HCT116 (cell line): Measurements from ENCODE around the gene METTL25B. TPM values are rescaled to one million over a fixed set of nuclear protein-coding genes. Genes with fewer than 3 reads are reported as not detected.
A peak's percentile ranks its signal among the peaks of the same experiment; 100 is the strongest.

Experiments
- ATAC-seq: fragments of 200-7000 bp; cut with Tn5 transposase; 2 replicates; pipeline ENCODE4 v1.9.1; 2020; ENCODE audit warnings: mild to moderate bottlenecking, moderate library complexity
- BruUV-seq: library from RNA; stranded (reverse); fragments of 400-500 nt; replicated peaks from 2 replicates; lab custom pipeline; 2021; lab: Mats Ljungman, UMichigan
- CTCF ChIA-PET: fragments of 300-600 bp; sonication (Branson Sonifier 250); formaldehyde crosslinking; loops from one replicate; lab custom pipeline; 2021; ENCODE audit warnings: antibody characterized with exemption; lab: Charles Lee
- POLR2A ChIA-PET: fragments of 300-600, 350-600 bp; sonication (Branson Sonifier 250); formaldehyde crosslinking; loops from one replicate; lab custom pipeline; 2021; ENCODE audit warnings: antibody characterized with exemption; lab: Charles Lee
- RAD21 ChIA-PET, 2 experiments: fragments of 300-600 bp; sonication (Branson Sonifier 250); formaldehyde crosslinking; loops; one replicate each; lab custom pipeline; 2023; ENCODE audit warnings: low total read pairs in 2 of 2; ENCODE audit not compliant: uncharacterized antibody in 2 of 2, unreplicated experiment in 2 of 2, low non-redundant PET in 1 of 2; lab: Charles Lee
- DNase-seq: peaks from one replicate; pipeline ENCODE4 v3.0.0-alpha.2; 2010; ENCODE audit warnings: low read depth, low spot score
- H2AFZ ChIP-seq: fragments of 200-600 bp; shearing (Covaris generic), sonication (generic); 2 replicates; pipeline ENCODE4 v1.6.1; 2017; ENCODE audit warnings: low read depth, mixed run types, mixed read lengths, antibody characterized with exemption, low read length; ENCODE audit not compliant: poor library complexity, severe bottlenecking
- H3K27ac ChIP-seq: 2 replicates; pipeline ENCODE4 v1.5.1; 2012; ENCODE audit warnings: low read depth, low read length
- H3K27me3 ChIP-seq: fragments of 200-600 bp; sonication (generic); 2 replicates; pipeline ENCODE4 v1.6.1; 2016; ENCODE audit warnings: mixed run types, low read length, mixed read lengths; ENCODE audit not compliant: insufficient read depth
- H3K36me3 ChIP-seq, 2 experiments: fragments of 200-500 bp in 1 of 2; fragments of 200-600 bp in 1 of 2; sonication (Bioruptor generic) in 1 of 2; sonication (generic) in 1 of 2; 2 replicates each; pipeline versions ENCODE4 v1.5.1 to v1.6.1; 2014 to 2016; ENCODE audit warnings: low read length in 2 of 2, inconsistent platforms in 1 of 2, mixed read lengths in 1 of 2, mixed run types in 1 of 2; ENCODE audit not compliant: insufficient read depth in 2 of 2, control insufficient read depth in 1 of 2
- H3K4me1 ChIP-seq, 2 experiments: fragments of 200-600 bp in 1 of 2; sonication (generic) in 1 of 2; 2 replicates each; pipeline versions ENCODE4 v1.5.1 to v1.6.1; 2012 to 2017; ENCODE audit warnings: low read length in 2 of 2, inconsistent platforms in 1 of 2, mild to moderate bottlenecking in 1 of 2, mixed read lengths in 1 of 2, mixed run types in 1 of 2, moderate library complexity in 1 of 2; ENCODE audit not compliant: insufficient read depth in 2 of 2, control insufficient read depth in 1 of 2
- H3K4me2 ChIP-seq: fragments of 200-600 bp; sonication (generic); 2 replicates; pipeline ENCODE4 v1.6.1; 2017; ENCODE audit warnings: mixed run types, low read length, mixed read lengths
- H3K4me3 ChIP-seq, 2 experiments: fragments of 200-600 bp in 1 of 2; sonication (generic) in 1 of 2; replicated peaks in 1 of 2; 2 replicates each; pipeline ENCODE4 v1.5.1; 2011 to 2016; ENCODE audit warnings: low read length in 2 of 2, control low read depth in 1 of 2, low read depth in 1 of 2, mild to moderate bottlenecking in 1 of 2, mixed read lengths in 1 of 2, mixed run types in 1 of 2
- H3K79me2 ChIP-seq: fragments of 200-600 bp; sonication (generic); 2 replicates; pipeline ENCODE4 v1.6.1; 2017; ENCODE audit warnings: mild to moderate bottlenecking, mixed run types, low read length, moderate library complexity, mixed read lengths; ENCODE audit not compliant: insufficient read depth
- H3K9ac ChIP-seq: fragments of 200-600 bp; sonication (generic); 2 replicates; pipeline ENCODE4 v1.6.1; 2016; ENCODE audit warnings: low read length, mixed read lengths
- H3K9me2 ChIP-seq: fragments of 200-600 bp; sonication (generic), shearing (Covaris generic); 2 replicates; pipeline ENCODE4 v1.6.1; 2017; ENCODE audit warnings: mixed run types, mild to moderate bottlenecking, moderate library complexity; ENCODE audit not compliant: insufficient read depth
- H3K9me3 ChIP-seq, 2 experiments: fragments of 200-500 bp in 1 of 2; fragments of 200-600 bp in 1 of 2; sonication (Bioruptor generic) in 1 of 2; sonication (generic) in 1 of 2; 2 replicates each; pipeline ENCODE4 v1.6.1; 2014 to 2017; ENCODE audit warnings: low read length in 2 of 2, mixed read lengths in 2 of 2, inconsistent platforms in 1 of 2, low read depth in 1 of 2, mild to moderate bottlenecking in 1 of 2, mixed run types in 1 of 2, moderate library complexity in 1 of 2; ENCODE audit not compliant: control insufficient read depth in 1 of 2, insufficient read depth in 1 of 2
- H4K20me1 ChIP-seq: fragments of 200-600 bp; sonication (generic), shearing (Covaris generic); 2 replicates; pipeline ENCODE4 v1.6.1; 2017; ENCODE audit warnings: mixed run types, mild to moderate bottlenecking, moderate library complexity; ENCODE audit not compliant: insufficient read depth
- EGR1 ChIP-seq: IDR thresholded peaks from 2 replicates; pipeline ENCODE4 v1.6.1; 2012; ENCODE audit warnings: low read depth
- EZH2phosphoT487 ChIP-seq: fragments of 200-600 bp; IDR thresholded peaks from 2 replicates; pipeline ENCODE4 v1.6.1; 2018; ENCODE audit warnings: antibody characterized with exemption, borderline replicate concordance
- JUND ChIP-seq: IDR thresholded peaks from 2 replicates; pipeline ENCODE4 v1.6.1; 2012
- ZFX ChIP-seq: fragments of 450-650 bp; IDR thresholded peaks from 2 replicates; pipeline ENCODE4 v1.6.1; 2017
- intact Hi-C: fragments of 100-400 bp; cut with micrococcal nuclease; formaldehyde crosslinking; loops from 2 replicates; pipeline ENCODE4 v1.10.0; 2022
- total RNA-seq: library from RNA; stranded (reverse); gene quantifications from one replicate; pipeline ENCODE4 v1.2.1, GENCODE V29; 2021; ENCODE audit not compliant: unreplicated experiment
- TF ChIP-seq, protein P1 (sequence below): IDR thresholded peaks from 2 replicates; pipeline ENCODE4 v1.6.1; 2012; ENCODE audit warnings: low read depth
- TF ChIP-seq, protein P2 (sequence below): IDR thresholded peaks from 2 replicates; pipeline ENCODE4 v1.6.1; 2011; ENCODE audit warnings: mild to moderate bottlenecking, low read length, moderate library complexity; ENCODE audit not compliant: insufficient replicate concordance; ENCODE audit errors: extremely low read depth

Gene METTL25B
- total RNA-seq, 1 experiment from 2014 or later: 36.5 TPM

DNA sequence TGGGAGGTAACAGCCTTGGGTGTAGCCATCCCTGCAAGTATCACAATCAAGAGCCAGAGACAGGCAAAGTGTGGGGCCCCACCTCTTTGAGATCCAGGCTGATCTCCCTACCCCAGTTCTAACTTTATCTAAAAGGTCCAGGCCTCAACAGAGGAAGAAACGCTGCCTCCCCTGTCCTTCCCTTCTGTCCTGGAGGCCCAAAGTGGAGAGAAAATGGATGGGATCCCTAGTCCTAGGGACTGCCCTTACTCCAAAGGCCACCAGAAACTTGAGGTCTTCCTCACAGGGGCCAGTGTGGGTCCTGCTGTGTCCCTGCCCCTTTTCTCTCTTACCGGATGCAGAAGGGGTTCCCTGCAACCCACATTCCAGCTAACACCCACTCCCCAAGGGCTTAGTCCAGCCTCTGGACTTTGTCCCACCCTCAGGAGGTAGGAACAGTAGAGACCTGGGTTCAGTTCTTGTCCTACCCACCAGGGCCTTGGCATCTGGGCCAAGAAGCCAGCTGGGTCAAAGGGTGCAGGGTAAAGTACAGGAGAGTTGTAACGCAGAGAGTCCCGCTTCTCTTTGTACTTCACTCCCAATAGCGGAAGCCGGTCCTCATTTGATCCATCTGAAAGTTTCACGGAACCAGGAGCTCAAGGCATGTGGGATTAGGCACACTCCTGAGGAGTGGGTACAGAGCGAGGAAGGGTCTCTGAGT lies 21.3 kb downstream of the METTL25B start:
- no TSS peak for BruUV-seq
- peak overlapping the region; percentile 99 for H3K27ac ChIP-seq
- no peaks in the 10 kb centered on the region for H3K9me3 ChIP-seq
- no peak for DNase-seq
- peak overlapping the region; percentile 67 to 97 for H3K4me3 ChIP-seq
- no peaks in the 10 kb centered on the region for H3K9me2 ChIP-seq
- ChIA-PET CTCF (no interaction called here), RAD21 (no interaction called here), POLR2A (interaction anchor here (0.7 to 1.1 kb wide), 2 partner anchors 8 to 17 kb away, joined by 3 read pairs; partner anchors contain the start of genes MRPL24 and PRCC)
- H3K4me2 ChIP-seq: peak overlapping the region; percentile 97
- peaks cover 83% of the 10 kb centered on the region for H3K79me2 ChIP-seq
- no peaks in the 10 kb centered on the region for H4K20me1 ChIP-seq
- 0 out of 2 replicates have a peak, but pooled peaks have one; percentile 3 for ATAC-seq
- no peaks in the 10 kb centered on the region for H3K27me3 ChIP-seq
- TF ChIP-seq, protein P1, sequence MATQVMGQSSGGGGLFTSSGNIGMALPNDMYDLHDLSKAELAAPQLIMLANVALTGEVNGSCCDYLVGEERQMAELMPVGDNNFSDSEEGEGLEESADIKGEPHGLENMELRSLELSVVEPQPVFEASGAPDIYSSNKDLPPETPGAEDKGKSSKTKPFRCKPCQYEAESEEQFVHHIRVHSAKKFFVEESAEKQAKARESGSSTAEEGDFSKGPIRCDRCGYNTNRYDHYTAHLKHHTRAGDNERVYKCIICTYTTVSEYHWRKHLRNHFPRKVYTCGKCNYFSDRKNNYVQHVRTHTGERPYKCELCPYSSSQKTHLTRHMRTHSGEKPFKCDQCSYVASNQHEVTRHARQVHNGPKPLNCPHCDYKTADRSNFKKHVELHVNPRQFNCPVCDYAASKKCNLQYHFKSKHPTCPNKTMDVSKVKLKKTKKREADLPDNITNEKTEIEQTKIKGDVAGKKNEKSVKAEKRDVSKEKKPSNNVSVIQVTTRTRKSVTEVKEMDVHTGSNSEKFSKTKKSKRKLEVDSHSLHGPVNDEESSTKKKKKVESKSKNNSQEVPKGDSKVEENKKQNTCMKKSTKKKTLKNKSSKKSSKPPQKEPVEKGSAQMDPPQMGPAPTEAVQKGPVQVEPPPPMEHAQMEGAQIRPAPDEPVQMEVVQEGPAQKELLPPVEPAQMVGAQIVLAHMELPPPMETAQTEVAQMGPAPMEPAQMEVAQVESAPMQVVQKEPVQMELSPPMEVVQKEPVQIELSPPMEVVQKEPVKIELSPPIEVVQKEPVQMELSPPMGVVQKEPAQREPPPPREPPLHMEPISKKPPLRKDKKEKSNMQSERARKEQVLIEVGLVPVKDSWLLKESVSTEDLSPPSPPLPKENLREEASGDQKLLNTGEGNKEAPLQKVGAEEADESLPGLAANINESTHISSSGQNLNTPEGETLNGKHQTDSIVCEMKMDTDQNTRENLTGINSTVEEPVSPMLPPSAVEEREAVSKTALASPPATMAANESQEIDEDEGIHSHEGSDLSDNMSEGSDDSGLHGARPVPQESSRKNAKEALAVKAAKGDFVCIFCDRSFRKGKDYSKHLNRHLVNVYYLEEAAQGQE: no peak
- TF ChIP-seq EGR1 (no peak), ZFX (0 out of 2 replicates have a peak, but pooled peaks have one; percentile 5), JUND (no peak), EZH2phosphoT487 (no peak)
- TF ChIP-seq, protein P2, sequence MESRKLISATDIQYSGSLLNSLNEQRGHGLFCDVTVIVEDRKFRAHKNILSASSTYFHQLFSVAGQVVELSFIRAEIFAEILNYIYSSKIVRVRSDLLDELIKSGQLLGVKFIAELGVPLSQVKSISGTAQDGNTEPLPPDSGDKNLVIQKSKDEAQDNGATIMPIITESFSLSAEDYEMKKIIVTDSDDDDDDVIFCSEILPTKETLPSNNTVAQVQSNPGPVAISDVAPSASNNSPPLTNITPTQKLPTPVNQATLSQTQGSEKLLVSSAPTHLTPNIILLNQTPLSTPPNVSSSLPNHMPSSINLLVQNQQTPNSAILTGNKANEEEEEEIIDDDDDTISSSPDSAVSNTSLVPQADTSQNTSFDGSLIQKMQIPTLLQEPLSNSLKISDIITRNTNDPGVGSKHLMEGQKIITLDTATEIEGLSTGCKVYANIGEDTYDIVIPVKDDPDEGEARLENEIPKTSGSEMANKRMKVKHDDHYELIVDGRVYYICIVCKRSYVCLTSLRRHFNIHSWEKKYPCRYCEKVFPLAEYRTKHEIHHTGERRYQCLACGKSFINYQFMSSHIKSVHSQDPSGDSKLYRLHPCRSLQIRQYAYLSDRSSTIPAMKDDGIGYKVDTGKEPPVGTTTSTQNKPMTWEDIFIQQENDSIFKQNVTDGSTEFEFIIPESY: no peak
- intact Hi-C loops: loop anchor here (10.0 kb wide), 1 partner anchor 245 kb away; the partner anchor contains the start of gene MEF2D
- peaks cover 4 to 11% of the 10 kb centered on the region in 2 experiments; a peak in 2 of 4 replicates for H3K36me3 ChIP-seq
- no peak overlapping the region for H2AFZ ChIP-seq
- peaks cover 29 to 66% of the 10 kb centered on the region in 2 experiments for H3K4me1 ChIP-seq
- peak overlapping the region; percentile 94 for H3K9ac ChIP-seq
